HEK293 (cell line): ENCODE measurements around the gene VTA1.

ENCODE experiments used
- CTCF ChIA-PET: fragments of 350-600 bp; formaldehyde crosslinking; extraction: SDS; loops from one replicate; lab custom pipeline; 2021; ENCODE audit warnings: antibody characterized with exemption; lab: Yijun Ruan, JAX
- POLR2A ChIA-PET: fragments of 300-600 bp; formaldehyde crosslinking; extraction: SDS; loops from one replicate; lab custom pipeline; 2020; ENCODE audit warnings: antibody characterized with exemption, inconsistent platforms; lab: Yijun Ruan, JAX
- H3K27ac ChIP-seq: fragments of 200-500 bp; sonication (Bioruptor generic); 2 replicates; pipeline ENCODE4 v1.5.1; 2014; ENCODE audit warnings: low read depth, low read length, control low read depth, inconsistent platforms; ENCODE audit errors: extremely low read depth
- H3K36me3 ChIP-seq, 2 experiments: fragments of 200-500 bp in 1 of 2; sonication (Bioruptor generic) in 1 of 2; 1 replicate in 1 of 2; 2 replicates in 1 of 2; pipeline ENCODE4 v1.5.1; 2014 to 2017; ENCODE audit warnings: inconsistent platforms in 2 of 2, low read length in 2 of 2; ENCODE audit not compliant: control insufficient read depth in 2 of 2, insufficient read depth in 1 of 2
- H3K4me1 ChIP-seq: fragments of 200-500 bp; sonication (Bioruptor generic); 2 replicates; pipeline ENCODE4 v1.5.1; 2014; ENCODE audit warnings: mild to moderate bottlenecking, low read length, inconsistent platforms; ENCODE audit not compliant: control insufficient read depth, insufficient read depth
- H3K4me3 ChIP-seq: 2 replicates; pipeline ENCODE4 v1.5.1; 2011; ENCODE audit warnings: low read depth, mild to moderate bottlenecking, control low read depth, low read length, moderate library complexity
- H3K9me3 ChIP-seq: fragments of 200-500 bp; sonication (Bioruptor generic); 2 replicates; pipeline ENCODE4 v1.5.1; 2014; ENCODE audit warnings: low read depth, low read length, inconsistent platforms; ENCODE audit not compliant: control insufficient read depth, insufficient read depth
- CTCF ChIP-seq: fragments of 450-650 bp; formaldehyde crosslinking; IDR thresholded peaks from 2 replicates; pipeline ENCODE4 v1.5.1; 2016; ENCODE audit warnings: missing biosample characterization, missing genetic modification characterization
- ELK4 ChIP-seq: IDR thresholded peaks from 2 replicates; pipeline ENCODE4 v1.6.1; 2011; ENCODE audit warnings: mild to moderate bottlenecking, low read depth, low read length, borderline replicate concordance
- HOXA7 ChIP-seq: sonication (generic); formaldehyde crosslinking; IDR thresholded peaks from 2 replicates; pipeline ENCODE4 v1.8.1; 2022; ENCODE audit warnings: missing genetic modification reagents, borderline replicate concordance
- KLF7 ChIP-seq: fragments of 450-650 bp; formaldehyde crosslinking; IDR thresholded peaks from 2 replicates; pipeline ENCODE4 v1.5.1; 2016; ENCODE audit warnings: missing biosample characterization, missing genetic modification characterization, borderline replicate concordance
- PRDM1 ChIP-seq: fragments of 450-650 bp; formaldehyde crosslinking; IDR thresholded peaks from 2 replicates; pipeline ENCODE4; 2016; ENCODE audit warnings: missing biosample characterization, missing genetic modification characterization
- RBAK ChIP-seq: fragments of 450-650 bp; formaldehyde crosslinking; IDR thresholded peaks from 2 replicates; pipeline ENCODE4 v1.5.1; 2016; ENCODE audit warnings: missing biosample characterization, missing genetic modification characterization
- SP3 ChIP-seq: fragments of 450-650 bp; formaldehyde crosslinking; IDR thresholded peaks from 2 replicates; pipeline ENCODE4 v1.5.1; 2016; ENCODE audit warnings: missing biosample characterization, missing genetic modification characterization
- ZBTB11 ChIP-seq: fragments of 450-650 bp; formaldehyde crosslinking; conservative IDR thresholded peaks from 2 replicates; pipeline ENCODE4 v1.5.1; 2016; ENCODE audit warnings: low read depth, missing biosample characterization, missing genetic modification characterization
- ZBTB17 ChIP-seq: fragments of 450-650 bp; formaldehyde crosslinking; IDR thresholded peaks from 2 replicates; pipeline ENCODE4 v1.5.1; 2016; ENCODE audit warnings: missing biosample characterization, missing genetic modification characterization
- ZNF174 ChIP-seq: fragments of 450-650 bp; formaldehyde crosslinking; IDR thresholded peaks from 2 replicates; pipeline ENCODE4 v1.5.0; 2017; ENCODE audit warnings: missing biosample characterization, mild to moderate bottlenecking, missing genetic modification characterization
- ZNF239 ChIP-seq: fragments of 450-650 bp; formaldehyde crosslinking; IDR thresholded peaks from 2 replicates; pipeline ENCODE4 v1.5.1; 2016; ENCODE audit warnings: missing biosample characterization, missing genetic modification characterization
- ZNF248 ChIP-seq: fragments of 450-650 bp; formaldehyde crosslinking; IDR thresholded peaks from 2 replicates; pipeline ENCODE4 v1.5.1; 2017; ENCODE audit warnings: missing biosample characterization, missing genetic modification characterization
- ZNF341 ChIP-seq: fragments of 450-650 bp; formaldehyde crosslinking; IDR thresholded peaks from 2 replicates; pipeline ENCODE4; 2016; ENCODE audit warnings: low read depth, missing biosample characterization, missing genetic modification characterization
- ZNF394 ChIP-seq: fragments of 450-650 bp; formaldehyde crosslinking; IDR thresholded peaks from 2 replicates; pipeline ENCODE4 v1.5.1; 2016; ENCODE audit warnings: missing biosample characterization, missing genetic modification characterization, mild to moderate bottlenecking, moderate library complexity, borderline replicate concordance
- ZNF558 ChIP-seq: fragments of 450-650 bp; formaldehyde crosslinking; IDR thresholded peaks from 2 replicates; pipeline ENCODE4 v1.5.1; 2016; ENCODE audit warnings: missing biosample characterization, missing genetic modification characterization
- ZNF600 ChIP-seq: fragments of 450-650 bp; formaldehyde crosslinking; IDR thresholded peaks from 2 replicates; pipeline ENCODE4 v1.5.1; 2016; ENCODE audit warnings: missing biosample characterization, missing genetic modification characterization
- ZNF623 ChIP-seq: fragments of 450-650 bp; formaldehyde crosslinking; IDR thresholded peaks from 2 replicates; pipeline ENCODE4 v1.5.1; 2016; ENCODE audit warnings: missing biosample characterization, missing genetic modification characterization
- ZNF645 ChIP-seq: fragments of 450-650 bp; formaldehyde crosslinking; IDR thresholded peaks from 2 replicates; pipeline ENCODE4; 2016; ENCODE audit warnings: missing biosample characterization, missing genetic modification characterization
- ZNF654 ChIP-seq: fragments of 450-650 bp; formaldehyde crosslinking; IDR thresholded peaks from 2 replicates; pipeline ENCODE4 v1.5.1; 2016; ENCODE audit warnings: low read depth, missing biosample characterization, missing genetic modification characterization
- ZNF704 ChIP-seq: fragments of 450-650 bp; formaldehyde crosslinking; IDR thresholded peaks from 2 replicates; pipeline ENCODE4 v1.5.1; 2016; ENCODE audit warnings: missing biosample characterization, missing genetic modification characterization
- ZNF76 ChIP-seq: fragments of 450-650 bp; formaldehyde crosslinking; IDR thresholded peaks from 2 replicates; pipeline ENCODE4; 2016; ENCODE audit warnings: low read depth, missing biosample characterization, missing genetic modification characterization, borderline replicate concordance
- ZSCAN30 ChIP-seq: fragments of 450-650 bp; IDR thresholded peaks from 2 replicates; pipeline ENCODE4 v1.5.1; 2018; ENCODE audit warnings: missing biosample characterization, mild to moderate bottlenecking, missing genetic modification characterization, moderate library complexity

The VTA1 gene

GRCh38 chr6:142195862-142196541 lies 48.9 kb downstream of the VTA1 start (continued):
- TF ChIP-seq ZNF341 (tag by site-specific recombination): no peak
- TF ChIP-seq RBAK (tag by site-specific recombination): no peak
- no peak for TF ChIP-seq ELK4
- no peak for TF ChIP-seq ZNF623 (tag by site-specific recombination)
- no peak for TF ChIP-seq ZNF394 (tag by site-specific recombination)
- no peak for TF ChIP-seq HOXA7
- TF ChIP-seq ZSCAN30 (tag by site-specific recombination): no peak
- no peak for TF ChIP-seq ZNF76 (tag by site-specific recombination)
- TF ChIP-seq KLF7: no peak

- H3K4me3 ChIP-seq: no peak overlapping the region
- no peak overlapping the region for H3K27ac ChIP-seq
- H3K36me3 ChIP-seq: peaks cover 0 to 43% of the 10 kb centered on the region in 2 experiments; a peak in 2 of 3 replicates
- no peaks in the 10 kb centered on the region for H3K4me1 ChIP-seq
- POLR2A ChIA-PET: no interaction called here
- H3K9me3 ChIP-seq: no peaks in the 10 kb centered on the region
- TF ChIP-seq SP3 (no peak), ZNF704 (tag by site-specific recombination) (no peak), PRDM1 (no peak), ZNF558 (tag by site-specific recombination) (no peak), ZNF645 (no peak), ZNF248 (tag by site-specific recombination) (no peak)
- TF ChIP-seq, all 188 proteins: peak for 0
- CTCF ChIA-PET: interaction anchor here (0.5 to 1.4 kb wide), 4 partner anchors 37 to 139 kb away, joined by 3 to 6 read pairs (median 4); no protein-coding TSS in a partner anchor
Observed at GRCh38 chr6:142200846-142201628, 54.0 kb downstream of the VTA1 start.

GRCh38 chr6:142207265-142207877 lies 60.3 kb downstream of the VTA1 start:
- no peaks in the 10 kb centered on the region for H3K4me1 ChIP-seq
- H3K4me3 ChIP-seq: no peak overlapping the region
- no peak overlapping the region for H3K27ac ChIP-seq
- ChIA-PET CTCF (interaction anchor here (0.6 to 3.4 kb wide), 42 partner anchors 9 to 1054 kb away, joined by 3 to 67 read pairs (median 4); partner anchors contain the start of genes NMBR and VTA1), POLR2A (no interaction called here)
- no peaks in the 10 kb centered on the region for H3K9me3 ChIP-seq
- H3K36me3 ChIP-seq: peaks cover 0 to 26% of the 10 kb centered on the region in 2 experiments; a peak in 2 of 3 replicates
- TF ChIP-seq CTCF (peak; percentile 59), ZNF654 (tag by site-specific recombination) (peak; percentile 94), ZNF600 (tag by site-specific recombination) (peak; percentile 72), ZNF239 (tag by site-specific recombination) (no peak), ZBTB11 (tag by site-specific recombination) (no peak), ZBTB17 (tag by site-specific recombination) (0 out of 2 replicates have a peak, but pooled peaks have one; percentile 19), ZNF174 (tag by site-specific recombination) (no peak)
